Common myeloid progenitor, CD34-positive (primary cell): ENCODE data around the gene ZC3H18.

Experiments used
- CTCF ChIA-PET: fragments of 350-600 bp; sonication (Branson Sonifier 250); formaldehyde crosslinking; loops from one replicate; lab custom pipeline; 2021; ENCODE audit warnings: antibody characterized with exemption; lab: Charles Lee
- POLR2A ChIA-PET: fragments of 350-600 bp; sonication (Branson Sonifier 250); formaldehyde crosslinking; loops from one replicate; lab custom pipeline; 2021; ENCODE audit warnings: antibody characterized with exemption; lab: Charles Lee
- DNase-seq, 3 donors: peaks; one replicate each; pipeline versions ENCODE4 v3.0.0 to v3.0.0-alpha.2; 2013
- H3K27ac ChIP-seq, 2 experiments: 1 replicate in 1 of 2; 2 replicates in 1 of 2; pipeline ENCODE4 v1.7.0; 2013; ENCODE audit warnings: inconsistent platforms in 2 of 2, low read length in 2 of 2, mild to moderate bottlenecking in 2 of 2, low read depth in 1 of 2, moderate library complexity in 1 of 2; ENCODE audit not compliant: severe bottlenecking in 2 of 2, insufficient read depth in 1 of 2, poor library complexity in 1 of 2
- H3K27me3 ChIP-seq, 5 experiments: replicated peaks in 2 of 5; 1 replicate in 3 of 5; 2 replicates in 2 of 5; pipeline versions ENCODE4 v1.6.1 to v1.7.0; 2013; ENCODE audit warnings: low read length in 4 of 5, mild to moderate bottlenecking in 2 of 5, moderate library complexity in 2 of 5, inconsistent platforms in 1 of 5; ENCODE audit not compliant: insufficient read depth in 5 of 5, control insufficient read depth in 4 of 5
- H3K36me3 ChIP-seq, 4 experiments: 1 replicate in 2 of 4; 2 replicates in 2 of 4; pipeline versions ENCODE4 v1.6.1 to v1.7.0; 2013; ENCODE audit warnings: low read length in 3 of 4, control low read depth in 1 of 4, mild to moderate bottlenecking in 1 of 4; ENCODE audit not compliant: control insufficient read depth in 4 of 4, insufficient read depth in 4 of 4
- H3K4me1 ChIP-seq, 4 experiments: 1 replicate in 3 of 4; 2 replicates in 1 of 4; pipeline versions ENCODE4 v1.6.1 to v1.7.1; 2013; ENCODE audit warnings: low read length in 3 of 4, mild to moderate bottlenecking in 3 of 4, control low read depth in 1 of 4, inconsistent platforms in 1 of 4, moderate library complexity in 1 of 4; ENCODE audit not compliant: control insufficient read depth in 4 of 4, insufficient read depth in 4 of 4; ENCODE audit errors: control extremely low read depth in 1 of 4
- H3K4me3 ChIP-seq, 7 experiments: 1 replicate in 4 of 7; 2 replicates in 3 of 7; pipeline versions ENCODE4 v1.5.1 to v1.7.0; 2013; ENCODE audit warnings: mild to moderate bottlenecking in 7 of 7, low read length in 6 of 7, moderate library complexity in 6 of 7, inconsistent platforms in 2 of 7, low read depth in 2 of 7, control low read depth in 1 of 7; ENCODE audit not compliant: insufficient read depth in 4 of 7, control insufficient read depth in 1 of 7; ENCODE audit errors: extremely low read depth in 1 of 7
- H3K9me3 ChIP-seq, 5 experiments: 1 replicate in 4 of 5; 2 replicates in 1 of 5; pipeline versions ENCODE4 v1.6.1 to v1.7.1; 2013; ENCODE audit warnings: low read length in 4 of 5, mild to moderate bottlenecking in 2 of 5, inconsistent platforms in 1 of 5, low read depth in 1 of 5, moderate library complexity in 1 of 5; ENCODE audit not compliant: control insufficient read depth in 4 of 5, insufficient read depth in 2 of 5; ENCODE audit errors: control extremely low read depth in 1 of 5
- WGBS: methylation state at CpG from one replicate; pipeline ENCODE4 v1.1.5; 2013; ENCODE audit not compliant: insufficient coverage; 5-methylcytosine and 5-hydroxymethylcytosine counted together

ZC3H18 gene

GRCh38 chr16:88524973-88525662 is 45.1 kb upstream of the ZC3H18 start:
- WGBS, result 68% methylated on average over 18 of the region's 18 CpGs
- ChIA-PET POLR2A (interaction anchor here (0.5 to 0.6 kb wide), 2 partner anchors 36 to 73 kb away, joined by 3 read pairs; no protein-coding TSS in a partner anchor), CTCF (interaction anchor here (0.6 to 2.6 kb wide), 6 partner anchors 14 to 95 kb away, joined by 3 to 6 read pairs (median 4); no protein-coding TSS in a partner anchor)
- H3K27me3 ChIP-seq, result no peaks in the 10 kb centered on the region
- H3K36me3 ChIP-seq, result peaks cover 0 to 15% (median 8%) of the 10 kb centered on the region in 4 experiments
- H3K27ac ChIP-seq, result no peak overlapping the region
- no peaks in the 10 kb centered on the region for H3K9me3 ChIP-seq
- peaks cover 0 to 50% (median 43%) of the 10 kb centered on the region in 4 experiments for H3K4me1 ChIP-seq
- H3K4me3 ChIP-seq, result no peak overlapping the region
- no peak for DNase-seq

- H3K27me3 ChIP-seq, result no peaks in the 10 kb centered on the region
- no peak for DNase-seq
- H3K36me3 ChIP-seq, result peaks cover 0 to 15% (median 10%) of the 10 kb centered on the region in 4 experiments
- CTCF ChIA-PET, result interaction anchor here (0.6 to 2.6 kb wide), 6 partner anchors 15 to 95 kb away, joined by 3 to 6 read pairs (median 4); no protein-coding TSS in a partner anchor
- no peaks in the 10 kb centered on the region for H3K9me3 ChIP-seq
- 47% methylated on average over 17 of the region's 17 CpGs for WGBS
- no peak overlapping the region for H3K4me3 ChIP-seq
- H3K27ac ChIP-seq, result no peak overlapping the region
- H3K4me1 ChIP-seq, result peaks cover 0 to 50% (median 43%) of the 10 kb centered on the region in 4 experiments
- POLR2A ChIA-PET, result interaction anchor here (0.5 to 0.6 kb wide), 2 partner anchors 37 to 73 kb away, joined by 3 read pairs; no protein-coding TSS in a partner anchor
Observed at GRCh38 chr16:88525663-88525990, 44.6 kb upstream of the ZC3H18 start.

- H3K27me3 ChIP-seq, result no peaks in the 10 kb centered on the region
- CTCF ChIA-PET, result interaction anchor here (0.6 to 2.6 kb wide), 7 partner anchors 15 to 96 kb away, joined by 3 to 6 read pairs (median 3); no protein-coding TSS in a partner anchor
- peaks cover 0 to 50% (median 43%) of the 10 kb centered on the region in 4 experiments for H3K4me1 ChIP-seq
- no peaks in the 10 kb centered on the region for H3K9me3 ChIP-seq
- H3K36me3 ChIP-seq, result peaks cover 0 to 15% (median 10%) of the 10 kb centered on the region in 4 experiments
- no peak for DNase-seq
- H3K4me3 ChIP-seq, result no peak overlapping the region
- H3K27ac ChIP-seq, result no peak overlapping the region
- POLR2A ChIA-PET, result no interaction called here
- WGBS, result 88% methylated on average over 29 of the region's 29 CpGs
Observed at GRCh38 chr16:88526008-88526905, 43.9 kb upstream of the ZC3H18 start.

- H3K36me3 ChIP-seq, result peaks cover 0 to 16% (median 12%) of the 10 kb centered on the region in 4 experiments
- H3K9me3 ChIP-seq, result no peaks in the 10 kb centered on the region
- H3K4me3 ChIP-seq, result no peak overlapping the region
- no peaks in the 10 kb centered on the region for H3K27me3 ChIP-seq
- WGBS, result 95% methylated on average over 7 of the region's 9 CpGs
- H3K27ac ChIP-seq, result no peak overlapping the region
- H3K4me1 ChIP-seq, result peaks cover 0 to 48% (median 42%) of the 10 kb centered on the region in 4 experiments
- ChIA-PET POLR2A (no interaction called here), CTCF (interaction anchor here (1.0 to 2.6 kb wide), 2 partner anchors 33 to 85 kb away, joined by 3 to 6 read pairs; no protein-coding TSS in a partner anchor)
- no peak for DNase-seq
Observed at GRCh38 chr16:88526906-88527185, 43.4 kb upstream of the ZC3H18 start.

- Histone ChIP-seq H3K36me3 (peaks cover 0 to 17% (median 12%) of the 10 kb centered on the region in 4 experiments), H3K27ac (no peak overlapping the region), H3K4me3 (no peak overlapping the region), H3K9me3 (no peaks in the 10 kb centered on the region), H3K27me3 (no peaks in the 10 kb centered on the region), H3K4me1 (peaks cover 0 to 43% (median 38%) of the 10 kb centered on the region in 4 experiments)
- POLR2A ChIA-PET, result no interaction called here
- peak in 2 of 3 donors; percentile 44 to 50 for DNase-seq
- CTCF ChIA-PET, result interaction anchor here (1.5 kb wide), 1 partner anchor 82 kb away, joined by 6 read pairs; no protein-coding TSS in a partner anchor
- WGBS, result 41% methylated on average over 27 of the region's 32 CpGs
Observed at GRCh38 chr16:88527186-88527936, 42.8 kb upstream of the ZC3H18 start.

- Histone ChIP-seq H3K36me3 (peaks cover 0 to 17% (median 13%) of the 10 kb centered on the region in 4 experiments), H3K9me3 (no peaks in the 10 kb centered on the region), H3K27me3 (no peaks in the 10 kb centered on the region), H3K4me3 (no peak overlapping the region), H3K4me1 (peaks cover 0 to 35% (median 30%) of the 10 kb centered on the region in 4 experiments), H3K27ac (no peak overlapping the region)
- 90% methylated on average over 30 of the region's 30 CpGs for WGBS
- ChIA-PET CTCF (interaction anchor here (0.8 to 1.5 kb wide), 2 partner anchors 83 to 544 kb away, joined by 3 to 6 read pairs; no protein-coding TSS in a partner anchor), POLR2A (no interaction called here)
- DNase-seq, result no peak
Observed at GRCh38 chr16:88527937-88528743, 42.1 kb upstream of the ZC3H18 start.
